NCI-H524 (cell line): ENCODE data around the gene CELF4.

Source experiments
- DNase-seq, 2 experiments: peaks; one replicate each; lab custom pipeline; 2025; lab: John Stamatoyannopoulos, UW

CELF4 gene

GRCh38 chr18:37412829-37413228 is 152.8 kb downstream of the CELF4 start:
- no peak for DNase-seq

- DNase-seq: no peak
These were observed 153.3 kb downstream of the CELF4 start for GRCh38 chr18:37412333-37412732.

- no peak for DNase-seq
These were observed 155.7 kb downstream of the CELF4 start for GRCh38 chr18:37409878-37410277.

GRCh38 chr18:37408676-37409265 is 156.8 kb downstream of the CELF4 start:
- DNase-seq: no peak

GRCh38 chr18:37407571-37407970 is 158.0 kb downstream of the CELF4 start:
- DNase-seq: peak in 1 of 2 experiments; percentile 63

GRCh38 chr18:37405772-37406171 is 159.8 kb downstream of the CELF4 start:
- DNase-seq: no peak

DNA sequence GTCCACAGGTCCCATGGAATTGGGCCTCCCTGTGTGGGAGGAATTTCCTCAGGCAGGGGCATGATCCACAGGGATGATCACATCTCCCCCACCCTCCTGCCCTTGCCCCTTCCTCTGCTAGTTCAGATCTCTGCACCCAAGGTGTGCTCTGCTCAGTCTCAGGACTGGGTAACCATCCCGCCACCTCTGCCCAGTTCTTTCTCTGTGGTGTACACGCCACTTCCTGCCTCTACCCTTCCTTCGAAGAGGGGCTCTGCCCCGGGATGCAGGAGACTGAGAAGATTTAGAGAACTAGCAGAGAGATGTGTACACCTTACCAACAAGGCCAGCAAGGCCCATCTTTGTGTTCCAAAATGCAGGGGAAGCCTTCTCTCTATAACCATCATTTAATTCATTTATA is 160.4 kb downstream of the CELF4 start:
- DNase-seq: no peak

GRCh38 chr18:37403788-37404187 is 161.8 kb downstream of the CELF4 start:
- peak; percentile 61 to 84 for DNase-seq

DNA sequence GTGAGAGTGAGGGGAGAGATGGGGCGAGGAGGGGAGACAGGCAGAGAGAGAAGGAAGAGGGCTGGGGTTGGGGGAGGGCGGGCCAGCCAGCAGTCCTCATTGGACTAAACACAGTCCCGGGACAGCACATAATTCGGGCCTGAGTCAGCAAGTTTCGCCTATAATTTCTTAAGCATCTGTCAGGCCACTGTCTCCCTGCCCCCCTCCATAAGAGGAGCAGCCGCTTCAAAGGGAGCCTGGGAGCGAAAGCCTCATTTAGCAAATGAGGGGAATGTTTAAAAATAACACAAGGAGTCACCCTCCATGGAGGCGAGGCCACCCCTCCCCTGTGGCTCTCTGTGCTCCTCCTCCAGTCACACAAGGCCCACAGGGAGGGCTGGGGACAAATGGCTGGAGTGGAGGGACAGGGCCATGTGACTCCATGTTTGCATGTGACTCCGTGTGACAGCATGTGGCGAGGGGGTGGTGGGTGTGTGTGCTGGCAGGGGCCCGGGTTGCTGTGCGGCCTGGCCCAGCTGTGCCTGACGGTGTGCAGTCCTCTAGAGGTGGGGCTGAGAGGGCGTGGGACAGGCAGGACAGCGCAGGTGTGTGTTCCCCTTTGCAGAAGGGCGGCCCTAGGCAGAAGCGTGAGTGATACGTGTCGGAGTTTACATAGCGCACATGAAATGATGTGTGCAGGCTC is 162.4 kb downstream of the CELF4 start:
- peak; percentile 62 to 83 for DNase-seq

GRCh38 chr18:37402735-37403099 is 162.9 kb downstream of the CELF4 start:
- peak in 1 of 2 experiments; percentile 66 for DNase-seq

- no peak for DNase-seq
These were observed 164.8 kb downstream of the CELF4 start for GRCh38 chr18:37400802-37401201.

DNA sequence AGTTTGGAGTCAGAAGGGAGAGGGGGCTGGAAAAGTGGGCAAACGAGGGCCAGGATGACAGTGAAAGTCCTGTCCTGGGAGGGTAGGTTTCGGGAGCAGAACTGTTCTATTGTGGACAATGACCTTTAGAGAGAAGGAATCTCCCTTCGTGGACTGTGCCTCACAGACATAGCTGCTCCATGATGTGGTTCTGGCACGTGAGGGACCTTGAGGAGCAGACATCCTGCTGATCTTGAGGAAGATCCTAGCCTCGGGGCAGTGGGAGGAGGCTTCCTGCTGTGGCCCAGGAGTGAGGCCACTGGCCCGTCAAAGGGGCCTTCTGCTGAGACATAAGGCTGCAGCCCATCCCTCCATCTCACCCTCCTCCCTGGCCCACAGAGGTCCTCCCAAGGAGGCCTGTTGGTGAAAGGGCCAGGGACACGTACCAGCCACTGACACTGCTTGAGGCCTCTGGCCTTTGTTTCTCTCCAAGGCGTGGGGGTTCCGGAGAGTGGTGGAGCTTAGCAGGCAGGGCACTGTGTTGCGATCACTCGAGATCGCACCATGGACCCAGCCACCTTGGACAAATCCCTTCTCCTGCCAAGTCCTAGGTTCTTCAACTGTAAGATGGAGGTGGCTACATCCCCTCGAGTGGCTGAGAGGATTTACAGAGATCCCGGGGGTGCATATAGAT is 167.2 kb downstream of the CELF4 start:
- DNase-seq: no peak

GRCh38 chr18:37397814-37398213 is 167.8 kb downstream of the CELF4 start:
- DNase-seq: peak in 1 of 2 experiments; percentile 55

DNA sequence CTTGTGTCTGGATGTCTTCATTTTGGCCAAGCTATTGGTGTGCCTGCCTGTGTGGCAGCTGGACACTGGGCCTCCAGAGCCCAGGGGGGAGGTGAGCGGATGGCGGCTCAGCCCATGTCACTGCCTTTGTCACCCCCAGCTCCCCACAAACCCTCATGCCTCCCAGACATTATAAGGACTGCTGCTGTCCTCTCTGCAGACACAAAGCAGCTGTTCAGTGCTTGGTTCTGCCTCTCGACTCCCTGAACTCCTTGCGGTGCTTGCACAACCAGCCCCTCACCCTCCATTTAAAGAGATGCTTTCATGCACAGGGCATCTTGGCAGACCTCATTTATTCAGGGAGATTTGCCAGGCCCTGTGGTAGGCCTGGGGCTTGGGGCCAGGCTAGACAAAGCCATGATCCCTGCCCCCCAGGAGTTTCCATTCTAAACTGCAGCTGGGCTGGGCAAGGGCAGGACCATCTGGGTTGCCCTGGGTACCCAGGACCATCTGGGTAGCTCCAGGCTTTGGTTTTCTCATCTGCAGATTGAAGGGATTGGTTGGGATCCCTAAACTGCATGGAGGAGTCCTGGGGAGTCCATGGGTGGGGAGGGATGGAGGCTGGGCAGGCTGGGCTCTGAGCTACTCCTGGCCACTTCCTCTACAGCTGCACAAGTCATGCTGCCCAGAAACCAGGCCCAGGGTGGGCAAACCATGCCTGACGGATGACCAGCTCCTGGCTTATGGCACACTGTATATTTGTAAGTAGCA is 168.5 kb downstream of the CELF4 start:
- peak in 1 of 2 experiments; percentile 36 for DNase-seq

GRCh38 chr18:37395631-37396030 is 170.0 kb downstream of the CELF4 start:
- no peak for DNase-seq

DNA sequence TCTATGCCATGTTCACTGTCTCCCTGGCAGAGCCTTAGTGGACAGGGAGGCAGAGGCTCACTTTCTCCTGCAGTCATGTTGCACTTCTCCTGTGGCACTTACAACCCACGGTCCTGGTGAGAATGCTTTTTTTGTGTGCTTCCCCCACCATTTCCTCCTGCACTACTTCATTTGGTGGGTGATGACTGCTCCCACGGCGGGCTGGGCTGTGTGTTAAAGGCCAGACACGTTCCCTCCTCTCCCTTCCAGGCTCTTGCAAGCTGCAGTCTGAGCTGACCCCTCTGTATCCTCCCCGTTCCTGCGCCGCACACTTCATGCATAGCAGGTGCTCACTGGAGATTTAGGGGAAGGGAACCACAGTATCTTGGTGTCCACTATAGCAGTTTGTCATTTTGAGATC is 170.5 kb downstream of the CELF4 start:
- no peak for DNase-seq

- no peak for DNase-seq
These were observed 171.0 kb downstream of the CELF4 start for GRCh38 chr18:37394610-37394965.

DNA sequence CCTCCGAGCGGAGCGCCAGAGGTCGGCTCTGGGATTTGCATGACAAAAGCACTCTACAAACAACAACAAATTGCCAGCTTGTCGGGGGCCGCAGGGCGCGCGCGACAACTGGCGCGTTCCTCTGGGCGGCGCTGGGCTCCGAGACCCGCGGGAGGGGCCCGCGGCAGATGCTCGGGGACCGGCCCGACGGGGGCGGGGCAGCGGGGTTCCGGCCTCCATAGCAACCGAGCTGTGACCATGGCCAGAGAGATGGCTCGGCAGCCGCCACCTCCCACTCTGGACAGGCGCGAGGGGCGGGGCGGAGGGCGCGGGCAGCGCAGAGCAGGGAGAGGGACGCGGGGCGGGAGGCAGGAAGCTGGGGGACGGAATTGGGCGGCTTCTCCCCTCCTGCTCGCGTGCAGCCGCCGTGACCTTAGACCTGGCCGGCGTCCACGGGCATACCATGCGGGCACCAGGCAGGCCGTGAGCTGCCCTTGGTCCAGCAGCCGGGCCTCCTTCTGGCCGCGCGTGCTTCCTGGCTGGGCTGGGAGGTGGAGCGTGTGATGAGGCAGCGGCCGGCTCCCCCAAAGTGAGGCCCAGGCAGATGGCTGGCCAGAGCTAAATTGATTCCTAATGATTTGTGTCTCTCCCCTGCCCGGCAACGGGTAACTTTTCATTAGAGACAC is 171.5 kb downstream of the CELF4 start:
- DNase-seq: peak; percentile 78 to 92

- no peak for DNase-seq
These were observed 172.3 kb downstream of the CELF4 start for GRCh38 chr18:37393221-37393827.

DNA sequence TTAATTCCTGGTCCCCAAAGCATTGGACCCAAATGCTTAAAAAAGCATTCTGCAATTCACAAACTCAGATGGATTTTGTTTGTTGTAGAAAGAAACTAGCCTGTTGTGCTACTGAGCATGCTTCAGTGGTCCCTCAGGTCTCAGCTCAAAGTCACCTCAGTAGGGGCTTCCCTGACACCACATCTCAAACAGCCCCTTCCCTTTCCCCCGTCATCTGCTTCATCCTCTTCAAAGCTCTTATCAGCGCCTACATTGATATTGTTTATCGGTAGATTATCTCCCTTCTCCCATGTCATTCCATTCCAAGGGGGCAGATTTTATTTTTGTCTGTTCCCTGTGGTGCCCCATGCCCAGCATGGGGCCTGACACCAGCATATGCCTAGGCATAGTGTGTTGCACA is 172.9 kb downstream of the CELF4 start:
- peak in 1 of 2 experiments; percentile 10 for DNase-seq

- peak in 1 of 2 experiments; percentile 11 for DNase-seq
These were observed 173.7 kb downstream of the CELF4 start for GRCh38 chr18:37391698-37392548.
